ENCODE measurements around the gene TMEM165. TPM values are rescaled to one million over a fixed set of nuclear protein-coding genes. Genes with fewer than 3 reads are reported as not detected.

The TMEM165 gene
- total RNA-seq, 1 donor from 2014 or later, result 35.9 TPM

DNA sequence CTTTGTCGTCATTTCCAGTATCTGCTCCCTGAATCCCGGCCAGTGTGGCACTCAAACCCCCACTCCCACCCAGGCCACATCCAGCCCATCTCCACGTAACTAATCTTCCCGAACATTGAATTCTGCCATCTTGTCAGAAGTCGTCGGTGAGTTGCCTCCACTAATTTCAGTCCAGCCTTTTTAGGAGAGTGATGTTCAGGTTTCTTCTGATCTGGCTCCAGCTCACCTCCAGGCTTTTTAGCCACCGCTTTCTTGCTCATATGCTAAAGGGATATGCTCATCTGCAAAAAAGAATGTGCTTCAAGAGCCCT is 1.3 kb downstream of the TMEM165 start:
- intact Hi-C loops (cut with micrococcal nuclease), result loop anchor here (10.0 kb wide), 1 partner anchor 52 kb away; the partner anchor contains the start of gene SRD5A3
- no peak for ATAC-seq
- no peak for DNase-seq

DNA sequence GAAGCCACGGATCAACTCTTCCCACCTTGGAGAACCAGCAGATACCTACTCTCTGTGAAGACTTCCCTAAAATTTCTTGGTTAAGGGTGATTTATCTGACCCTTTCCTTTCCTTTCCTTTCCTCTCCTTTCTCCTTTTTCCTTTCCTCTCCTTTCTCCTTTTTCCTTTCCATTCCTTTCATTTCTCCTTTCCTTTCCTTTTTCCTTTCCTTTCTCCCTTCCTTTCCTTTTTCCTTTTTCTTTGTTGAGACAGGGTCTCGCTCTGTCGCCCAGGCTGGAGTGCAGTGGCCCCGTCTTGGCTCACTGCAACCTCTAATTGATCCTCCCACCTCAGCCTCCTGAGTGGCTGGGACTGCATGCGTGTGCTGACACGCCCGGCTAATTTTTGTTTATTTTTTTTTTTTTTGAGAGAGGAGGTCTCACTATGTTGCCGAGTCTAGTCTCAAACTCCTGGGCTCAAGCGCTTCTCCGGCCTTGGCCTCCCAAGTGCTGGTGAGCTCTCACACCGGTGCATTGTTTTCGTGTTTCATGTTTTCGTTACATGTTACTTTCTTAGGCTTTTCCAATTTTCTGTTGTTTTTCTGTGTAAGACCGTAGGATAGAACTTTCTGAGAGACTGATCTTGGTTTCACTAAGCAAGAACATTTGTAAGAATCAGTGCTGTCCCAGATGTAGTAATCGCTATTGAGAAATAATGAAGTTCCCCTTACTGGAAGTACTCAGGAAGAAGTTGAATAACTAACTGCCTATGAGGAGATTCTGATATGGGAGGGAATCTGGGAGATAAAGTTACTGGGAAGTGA is 2.0 kb downstream of the TMEM165 start:
- ATAC-seq, result no peak
- intact Hi-C loops (cut with micrococcal nuclease), result loop anchor here (10.0 kb wide), 1 partner anchor 53 kb away; the partner anchor contains the start of gene SRD5A3

GRCh38 chr4:55398461-55398860 is 2.7 kb downstream of the TMEM165 start:
- intact Hi-C loops (cut with micrococcal nuclease), result loop anchor here (10.0 kb wide), 1 partner anchor 54 kb away; the partner anchor contains the start of gene SRD5A3
- DNase-seq (no peak), ATAC-seq (no peak)

More for the DNA sequence above, 2.0 kb downstream of the TMEM165 start:
- DNase-seq, result no peak

- DNase-seq, result no peak
- intact Hi-C loops (cut with micrococcal nuclease), result loop anchor here (10.0 kb wide), 1 partner anchor 54 kb away; the partner anchor contains the start of gene SRD5A3
- ATAC-seq, result no peak
Observed at GRCh38 chr4:55398966-55399365, 3.2 kb downstream of the TMEM165 start.

DNA sequence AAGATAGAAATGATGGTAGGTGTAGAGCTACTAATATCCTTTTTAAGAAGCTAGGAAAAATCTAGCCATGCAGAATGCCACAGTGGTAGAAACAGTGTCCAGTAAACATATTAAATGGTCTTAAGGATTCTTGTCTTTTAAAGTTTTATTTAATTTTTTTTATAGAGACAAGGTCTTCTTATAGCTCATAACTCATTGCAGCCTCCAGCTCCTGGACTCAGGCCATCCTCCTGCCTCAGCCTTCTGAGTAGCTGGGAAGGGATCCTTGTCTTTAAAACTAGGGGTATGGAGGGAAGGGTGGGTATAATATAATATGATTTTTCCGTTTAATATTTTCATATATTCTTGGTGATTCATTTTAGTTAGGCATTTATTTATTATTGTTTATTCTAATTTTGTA is 3.8 kb downstream of the TMEM165 start:
- no peak for DNase-seq
- intact Hi-C loops (cut with micrococcal nuclease), result loop anchor here (10.0 kb wide), 1 partner anchor 55 kb away; the partner anchor contains the start of gene SRD5A3
- ATAC-seq, result no peak

DNA sequence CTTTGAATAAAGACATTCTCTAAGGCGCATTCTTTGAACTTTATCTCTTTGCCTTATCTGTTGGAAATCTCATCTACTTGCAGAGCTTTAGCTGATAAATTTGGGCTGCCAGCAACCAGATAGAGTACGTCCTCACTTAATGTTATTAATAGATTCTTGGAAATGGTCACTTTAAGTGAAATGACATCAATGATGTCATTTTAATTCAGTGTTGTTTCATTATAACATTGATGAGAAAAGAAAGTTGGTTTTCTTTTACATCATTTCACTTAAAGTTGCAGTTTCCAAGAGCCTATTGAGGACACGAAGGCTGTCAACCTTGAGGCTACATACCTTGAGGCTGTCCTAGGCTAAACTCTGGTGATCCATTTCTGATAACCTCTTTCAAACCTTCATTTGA is 9.3 kb downstream of the TMEM165 start:
- ATAC-seq (no peak), DNase-seq (no peak)
- intact Hi-C loops (cut with micrococcal nuclease), result no loop called here

- no peak for DNase-seq
- no peak for ATAC-seq
- intact Hi-C loops (cut with micrococcal nuclease), result no loop called here
Observed at GRCh38 chr4:55406545-55406944, 10.8 kb downstream of the TMEM165 start.

- ATAC-seq (no peak), DNase-seq (no peak)
- intact Hi-C loops (cut with micrococcal nuclease), result no loop called here
Observed at GRCh38 chr4:55407119-55407518, 11.4 kb downstream of the TMEM165 start.

DNA sequence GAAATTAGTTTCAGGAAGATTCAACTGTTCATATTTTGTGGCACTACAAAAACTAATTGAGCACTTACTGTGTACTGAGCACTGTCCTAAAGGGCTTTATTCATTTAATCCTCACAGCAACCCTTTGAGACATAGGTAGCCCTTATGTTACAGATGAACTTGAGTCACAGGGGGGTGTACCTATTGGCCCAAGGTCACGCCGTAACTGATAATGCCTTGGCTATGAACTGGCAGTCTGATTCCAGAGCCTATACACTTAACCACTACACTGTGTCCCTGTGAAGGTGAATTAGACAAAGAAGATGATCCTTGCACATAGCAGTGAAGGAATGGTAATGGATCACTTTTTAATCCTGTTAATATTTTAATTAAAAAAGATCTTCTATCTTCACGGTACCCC is 12.0 kb downstream of the TMEM165 start:
- no peak for DNase-seq
- intact Hi-C loops (cut with micrococcal nuclease), result no loop called here
- ATAC-seq, result peak; percentile 47

GRCh38 chr4:55409468-55410171 is 13.9 kb downstream of the TMEM165 start:
- DNase-seq, result no peak
- intact Hi-C loops (cut with micrococcal nuclease), result no loop called here
- ATAC-seq, result peak; percentile 80

DNA sequence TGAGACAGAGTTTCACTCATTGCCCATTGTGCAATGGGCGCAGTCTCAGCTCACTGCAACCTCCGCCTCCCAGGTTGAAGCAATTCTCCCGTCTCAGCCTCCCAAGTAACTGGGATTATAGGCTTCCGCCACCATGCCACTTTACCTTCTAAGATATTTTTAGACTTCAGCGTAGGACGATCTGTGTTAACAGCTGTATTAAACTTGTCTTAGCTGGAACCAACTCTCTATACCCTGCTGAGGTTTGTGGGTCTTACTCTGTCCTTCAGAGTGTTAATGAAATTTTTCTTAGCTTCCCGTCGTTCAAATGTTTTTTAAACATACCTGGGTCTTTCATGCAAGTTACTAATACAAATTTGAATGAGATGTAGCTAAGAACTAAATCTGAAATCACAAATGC is 14.7 kb downstream of the TMEM165 start:
- intact Hi-C loops (cut with micrococcal nuclease), result no loop called here
- ATAC-seq (peak; percentile 27), DNase-seq (no peak)

DNA sequence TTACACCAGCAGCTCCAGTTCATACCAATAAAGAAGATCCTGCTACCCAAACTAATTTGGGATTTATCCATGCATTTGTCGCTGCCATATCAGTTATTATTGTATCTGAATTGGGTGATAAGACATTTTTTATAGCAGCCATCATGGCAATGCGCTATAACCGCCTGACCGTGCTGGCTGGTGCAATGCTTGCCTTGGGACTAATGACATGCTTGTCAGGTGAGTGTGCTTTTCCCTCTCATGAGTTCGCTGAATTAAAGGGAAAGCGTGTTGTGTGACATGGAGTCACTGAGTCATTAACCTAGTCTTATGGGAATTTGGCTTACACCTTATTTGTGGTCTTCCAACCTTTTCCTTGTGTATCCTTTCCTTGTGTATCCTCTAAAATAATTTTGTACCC is 15.9 kb downstream of the TMEM165 start:
- intact Hi-C loops (cut with micrococcal nuclease), result no loop called here
- ATAC-seq (no peak), DNase-seq (no peak)

GRCh38 chr4:55416176-55416575 is 20.4 kb downstream of the TMEM165 start:
- DNase-seq (no peak), ATAC-seq (no peak)
- intact Hi-C loops (cut with micrococcal nuclease), result no loop called here

DNA sequence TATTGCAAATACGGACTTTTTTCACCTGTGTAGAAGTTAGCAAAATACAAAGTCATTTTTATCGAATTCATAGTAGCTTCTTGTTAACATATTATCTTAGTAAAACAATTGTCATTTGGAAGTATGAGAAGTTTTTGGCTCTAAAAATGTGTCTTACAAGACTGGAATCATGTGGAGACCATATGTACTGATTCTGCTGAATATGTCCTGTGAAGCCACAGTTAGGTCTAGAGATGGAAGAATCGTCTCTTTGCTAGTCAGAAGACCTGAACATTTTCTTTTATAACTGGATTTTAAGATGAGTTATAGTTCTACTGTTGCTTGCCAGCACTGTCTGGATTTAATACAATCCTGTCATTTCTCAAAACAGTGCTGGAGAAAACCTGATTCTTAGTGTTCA is 29.0 kb downstream of the TMEM165 start:
- no peak for DNase-seq
- intact Hi-C loops (cut with micrococcal nuclease), result no loop called here
- no peak for ATAC-seq

GRCh38 chr4:55431710-55432336 is 36.1 kb downstream of the TMEM165 start:
- ATAC-seq, result no peak
- DNase-seq, result no peak
- intact Hi-C loops (cut with micrococcal nuclease), result no loop called here

- DNase-seq, result no peak
- intact Hi-C loops (cut with micrococcal nuclease), result no loop called here
- peak; percentile 50 for ATAC-seq
Observed at GRCh38 chr4:55435141-55435841, 39.5 kb downstream of the TMEM165 start.

- DNase-seq (no peak), ATAC-seq (no peak)
- intact Hi-C loops (cut with micrococcal nuclease), result no loop called here
Observed at GRCh38 chr4:55437356-55437796, 41.6 kb downstream of the TMEM165 start.

- intact Hi-C loops (cut with micrococcal nuclease), result no loop called here
- DNase-seq (no peak), ATAC-seq (no peak)
Observed at GRCh38 chr4:55437823-55438222, 42.1 kb downstream of the TMEM165 start.

DNA sequence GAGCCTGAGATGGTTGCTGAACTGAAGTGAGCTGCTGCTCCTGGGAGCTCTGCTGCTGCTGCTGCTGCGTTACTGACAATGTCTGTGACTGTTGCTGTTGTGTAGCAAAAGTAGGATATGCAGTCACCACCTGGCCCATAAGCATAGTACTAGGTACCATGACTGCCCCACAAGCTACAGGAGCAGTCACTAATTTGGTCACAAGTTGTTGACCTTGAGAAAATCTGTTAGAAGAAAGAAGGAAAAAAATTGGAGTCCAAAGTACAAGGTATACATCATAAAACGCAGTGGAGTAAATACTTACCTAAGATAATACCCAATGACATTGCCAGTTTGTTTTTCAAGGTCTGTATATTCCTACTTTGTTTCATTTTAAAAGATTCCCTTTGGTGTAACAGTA is 42.6 kb downstream of the TMEM165 start:
- ATAC-seq, result no peak
- intact Hi-C loops (cut with micrococcal nuclease), result no loop called here
- DNase-seq, result no peak
